Measurements from ENCODE around the gene VIPR1. TPM values are rescaled to one million over a fixed set of nuclear protein-coding genes. Genes with fewer than 3 reads are reported as not detected.

The VIPR1 gene
- total RNA-seq, 5 donors from 2014 or later (not counting 1 experiment from before 2014, with no cell fraction given) = 68.0 to 92.4 (median 76.1) TPM

DNA sequence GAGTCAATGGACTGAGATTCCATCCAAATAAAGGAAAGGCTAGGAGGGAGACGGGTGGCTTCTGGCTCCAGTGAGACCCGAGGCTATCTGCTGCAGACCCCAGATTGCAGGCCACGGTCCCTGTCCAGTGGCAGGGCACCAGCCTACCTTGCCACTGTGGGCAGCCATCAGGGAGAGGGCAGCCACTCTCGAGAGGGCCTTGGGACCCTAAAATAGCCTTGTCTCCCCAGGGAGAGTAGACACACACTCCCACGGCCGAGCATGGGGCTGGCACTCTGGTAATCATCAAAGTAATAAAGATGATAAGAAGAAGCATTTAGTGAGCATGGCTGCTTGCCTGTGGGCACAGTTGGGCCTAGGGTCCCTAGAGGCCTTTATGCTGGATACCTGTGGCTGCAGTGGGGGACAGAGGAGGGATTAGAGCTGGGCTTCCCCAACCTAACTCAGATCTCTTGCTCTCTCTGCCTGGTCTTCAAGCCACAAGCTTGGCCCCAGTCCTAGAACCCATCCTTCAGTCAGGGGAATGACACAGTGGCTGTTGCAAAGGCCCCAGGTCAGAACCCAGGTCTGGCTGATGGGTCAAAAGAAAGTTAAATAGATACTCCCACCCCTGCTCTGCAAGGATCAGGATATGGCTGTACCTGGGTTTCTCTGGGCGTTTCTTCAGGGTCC lies 9.2 kb upstream of the VIPR1 start:
- peaks cover 0 to 8% of the 10 kb centered on the region in 2 donors for H3K27me3 Mint-ChIP-seq
- CTCF ChIA-PET = interaction anchor here in 1 of 2 donors (0.6 kb wide), 1 partner anchor 87 kb away, joined by 5 read pairs; no protein-coding TSS in a partner anchor
- WGBS (ENCODE audit: insufficient coverage) = 64% methylated on average over 7 of the region's 7 CpGs
- Histone ChIP-seq H3K4me3 (ENCODE audit: control insufficient read depth in 1 of 2, extremely low read depth in 1 of 2, low read length in 1 of 2) (no peak overlapping the region), H3K4me1 (ENCODE audit: control insufficient read depth in 1 of 2, extremely low read depth in 1 of 2, insufficient read depth in 2 of 2, low read length in 2 of 2) (no peaks in the 10 kb centered on the region), H3K9me3 (no peaks in the 10 kb centered on the region), H3K27ac (ENCODE audit: low read length) (no peak overlapping the region), H3K36me3 (ENCODE audit: control insufficient read depth in 2 of 2, extremely low read depth in 1 of 2, insufficient read depth in 1 of 2, low read length in 1 of 2) (no peaks in the 10 kb centered on the region), H3K27me3 (replicated peaks in 1 of 2; ENCODE audit: control insufficient read depth in 2 of 2, extremely low read depth in 1 of 2, insufficient read depth in 2 of 2, low read length in 1 of 2) (peaks cover 0 to 19% of the 10 kb centered on the region in 2 experiments)
- POLR2A ChIA-PET = no interaction called here
- peak in 2 of 35 experiments; percentile 1 to 17 for DNase-seq
- no peaks in the 10 kb centered on the region for H3K36me3 Mint-ChIP-seq
- H3K9me3 Mint-ChIP-seq = no peaks in the 10 kb centered on the region
- no peak for ATAC-seq (replicated peaks in 1 of 4)
- peaks cover 0 to 7% (median 0%) of the 10 kb centered on the region in 3 donors for H3K4me1 Mint-ChIP-seq
- no peak overlapping the region for H3K4me3 Mint-ChIP-seq
- no peak overlapping the region for H3K27ac Mint-ChIP-seq

DNA sequence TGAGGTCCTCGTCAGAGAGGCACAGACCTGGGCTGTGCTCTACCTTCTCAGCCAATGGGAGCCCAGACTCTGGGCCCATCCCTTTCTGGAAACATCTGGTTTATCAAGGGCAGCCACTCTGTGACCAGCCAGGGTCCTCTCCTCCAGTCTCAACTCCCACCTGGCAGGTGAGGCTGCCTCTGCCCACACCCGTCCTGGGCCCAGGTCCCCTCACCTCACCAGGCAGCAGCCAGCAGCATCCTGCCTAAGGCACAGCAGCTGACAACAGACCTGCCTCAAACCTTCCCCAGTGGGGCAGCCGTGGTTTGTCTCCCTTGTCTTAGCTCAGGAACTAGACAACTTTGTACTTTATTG lies 8.7 kb upstream of the VIPR1 start:
- no peaks in the 10 kb centered on the region for H3K36me3 ChIP-seq (ENCODE audit: control insufficient read depth in 2 of 2, extremely low read depth in 1 of 2, insufficient read depth in 1 of 2, low read length in 1 of 2)
- no peak overlapping the region for H3K27ac ChIP-seq (ENCODE audit: low read length)
- H3K4me3 ChIP-seq (ENCODE audit: control insufficient read depth in 1 of 2, extremely low read depth in 1 of 2, low read length in 1 of 2) = no peak overlapping the region
- H3K4me1 Mint-ChIP-seq = peaks cover 0 to 7% (median 0%) of the 10 kb centered on the region in 3 donors
- ChIA-PET CTCF (interaction anchor here in 1 of 2 donors (0.6 kb wide), 2 partner anchors 14 to 88 kb away, joined by 5 read pairs; no protein-coding TSS in a partner anchor), POLR2A (no interaction called here)
- H3K27me3 ChIP-seq (replicated peaks in 1 of 2; ENCODE audit: control insufficient read depth in 2 of 2, extremely low read depth in 1 of 2, insufficient read depth in 2 of 2, low read length in 1 of 2) = peaks cover 0 to 21% of the 10 kb centered on the region in 2 experiments
- H3K27ac Mint-ChIP-seq = no peak overlapping the region
- no peaks in the 10 kb centered on the region for H3K9me3 Mint-ChIP-seq
- 79% methylated on average over 2 of the region's 3 CpGs for WGBS (ENCODE audit: insufficient coverage)
- H3K4me3 Mint-ChIP-seq = no peak overlapping the region
- H3K9me3 ChIP-seq = no peaks in the 10 kb centered on the region
- no peaks in the 10 kb centered on the region for H3K36me3 Mint-ChIP-seq
- H3K4me1 ChIP-seq (ENCODE audit: control insufficient read depth in 1 of 2, extremely low read depth in 1 of 2, insufficient read depth in 2 of 2, low read length in 2 of 2) = no peaks in the 10 kb centered on the region
- peaks cover 4 to 13% of the 10 kb centered on the region in 2 donors for H3K27me3 Mint-ChIP-seq
- ATAC-seq (replicated peaks in 1 of 4) = no peak
- DNase-seq = peak in 2 of 35 experiments; percentile 2 to 17

DNA sequence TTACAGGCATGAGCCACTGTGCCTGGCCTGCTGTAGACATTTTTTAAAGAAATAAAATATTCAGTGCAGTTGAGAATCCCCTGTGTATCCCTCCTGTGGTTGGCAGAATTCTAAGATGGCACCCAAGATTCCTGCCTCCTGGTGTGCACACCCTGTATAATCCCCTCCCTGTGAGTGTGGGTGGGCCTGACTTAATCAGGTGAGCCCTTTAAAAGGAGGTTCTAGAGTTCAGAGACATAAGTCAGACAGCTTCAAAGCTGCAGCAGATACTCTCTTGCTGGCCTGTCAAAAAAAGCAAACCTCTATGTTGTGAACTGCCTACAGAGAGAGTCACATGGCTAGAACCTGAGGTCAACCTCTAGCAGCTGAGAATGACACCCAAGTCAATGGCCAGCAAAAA lies 7.0 kb upstream of the VIPR1 start:
- Mint-ChIP-seq H3K27ac (no peak overlapping the region), H3K4me1 (peaks cover 0 to 7% (median under 1%) of the 10 kb centered on the region in 3 donors), H3K27me3 (peaks cover 7 to 23% of the 10 kb centered on the region in 2 donors), H3K9me3 (no peaks in the 10 kb centered on the region), H3K4me3 (no peak overlapping the region), H3K36me3 (no peaks in the 10 kb centered on the region)
- no peaks in the 10 kb centered on the region for H3K36me3 ChIP-seq (ENCODE audit: control insufficient read depth in 2 of 2, extremely low read depth in 1 of 2, insufficient read depth in 1 of 2, low read length in 1 of 2)
- POLR2A ChIA-PET = no interaction called here
- CTCF ChIA-PET = interaction anchor here in 1 of 2 donors (1.2 kb wide), 1 partner anchor 44 kb away, joined by 3 read pairs; no protein-coding TSS in a partner anchor
- DNase-seq = no peak
- no peaks in the 10 kb centered on the region for H3K9me3 ChIP-seq
- no peak overlapping the region for H3K4me3 ChIP-seq (ENCODE audit: control insufficient read depth in 1 of 2, extremely low read depth in 1 of 2, low read length in 1 of 2)
- ATAC-seq (replicated peaks in 1 of 4) = no peak
- no peaks in the 10 kb centered on the region for H3K4me1 ChIP-seq (ENCODE audit: control insufficient read depth in 1 of 2, extremely low read depth in 1 of 2, insufficient read depth in 2 of 2, low read length in 2 of 2)
- H3K27me3 ChIP-seq (replicated peaks in 1 of 2; ENCODE audit: control insufficient read depth in 2 of 2, extremely low read depth in 1 of 2, insufficient read depth in 2 of 2, low read length in 1 of 2) = peaks cover 0 to 37% of the 10 kb centered on the region in 2 experiments
- H3K27ac ChIP-seq (ENCODE audit: low read length) = no peak overlapping the region

DNA sequence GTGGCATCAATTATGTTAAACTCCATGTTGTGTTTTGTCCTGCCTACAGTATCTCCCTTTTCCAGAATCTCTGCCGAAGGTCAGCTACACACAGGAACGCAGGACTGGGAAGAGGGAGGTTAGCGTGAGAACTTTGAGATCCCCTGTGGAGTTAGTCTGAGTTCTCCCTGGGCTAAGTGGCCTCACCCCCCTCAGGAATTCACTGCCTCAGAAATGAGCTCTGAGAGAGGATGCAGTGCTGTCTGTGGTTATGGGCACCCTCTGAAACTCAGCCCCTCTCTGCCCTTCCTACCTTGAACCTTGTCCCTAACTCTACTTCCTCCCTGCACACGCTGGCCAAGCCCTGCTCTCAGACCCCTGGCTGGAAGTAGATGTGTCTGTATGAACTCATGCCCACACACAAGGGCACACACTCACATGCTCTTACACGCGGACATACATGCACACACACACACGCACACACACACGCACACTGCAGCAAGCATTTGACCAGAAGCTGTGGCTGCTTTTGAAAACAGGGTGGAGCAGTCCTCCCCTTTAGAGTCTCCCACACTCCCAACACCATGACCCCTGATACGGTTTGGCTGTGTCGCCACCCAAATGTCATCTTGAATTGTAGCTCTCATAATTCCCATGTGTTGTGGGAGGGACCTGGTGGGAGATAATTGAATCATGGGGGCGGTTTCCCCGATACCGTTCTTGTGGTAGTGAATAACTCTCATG lies 5.3 kb upstream of the VIPR1 start:
- no peak overlapping the region for H3K4me3 Mint-ChIP-seq
- POLR2A ChIA-PET = interaction anchor here in 1 of 2 donors (1.0 kb wide), 1 partner anchor 45 kb away, joined by 3 read pairs; no protein-coding TSS in a partner anchor
- H3K27ac Mint-ChIP-seq = no peak overlapping the region
- H3K27me3 Mint-ChIP-seq = peaks cover 12 to 35% of the 10 kb centered on the region in 2 donors
- H3K27ac ChIP-seq (ENCODE audit: low read length) = no peak overlapping the region
- no peak overlapping the region for H3K4me3 ChIP-seq (ENCODE audit: control insufficient read depth in 1 of 2, extremely low read depth in 1 of 2, low read length in 1 of 2)
- 77% methylated on average over 2 of the region's 13 CpGs for WGBS (ENCODE audit: insufficient coverage)
- CTCF ChIA-PET = no interaction called here
- peak in 2 of 35 experiments; percentile 3 to 9 for DNase-seq
- H3K4me1 ChIP-seq (ENCODE audit: control insufficient read depth in 1 of 2, extremely low read depth in 1 of 2, insufficient read depth in 2 of 2, low read length in 2 of 2) = peaks cover 0 to 12% of the 10 kb centered on the region in 2 experiments
- no peak for ATAC-seq (replicated peaks in 1 of 4)
- no peaks in the 10 kb centered on the region for H3K9me3 Mint-ChIP-seq
- no peaks in the 10 kb centered on the region for H3K36me3 Mint-ChIP-seq
- H3K27me3 ChIP-seq (replicated peaks in 1 of 2; ENCODE audit: control insufficient read depth in 2 of 2, extremely low read depth in 1 of 2, insufficient read depth in 2 of 2, low read length in 1 of 2) = peaks cover 0 to 50% of the 10 kb centered on the region in 2 experiments
- H3K4me1 Mint-ChIP-seq = peaks cover 11 to 16% (median 15%) of the 10 kb centered on the region in 3 donors
- H3K9me3 ChIP-seq = no peaks in the 10 kb centered on the region
- no peaks in the 10 kb centered on the region for H3K36me3 ChIP-seq (ENCODE audit: control insufficient read depth in 2 of 2, extremely low read depth in 1 of 2, insufficient read depth in 1 of 2, low read length in 1 of 2)

DNA sequence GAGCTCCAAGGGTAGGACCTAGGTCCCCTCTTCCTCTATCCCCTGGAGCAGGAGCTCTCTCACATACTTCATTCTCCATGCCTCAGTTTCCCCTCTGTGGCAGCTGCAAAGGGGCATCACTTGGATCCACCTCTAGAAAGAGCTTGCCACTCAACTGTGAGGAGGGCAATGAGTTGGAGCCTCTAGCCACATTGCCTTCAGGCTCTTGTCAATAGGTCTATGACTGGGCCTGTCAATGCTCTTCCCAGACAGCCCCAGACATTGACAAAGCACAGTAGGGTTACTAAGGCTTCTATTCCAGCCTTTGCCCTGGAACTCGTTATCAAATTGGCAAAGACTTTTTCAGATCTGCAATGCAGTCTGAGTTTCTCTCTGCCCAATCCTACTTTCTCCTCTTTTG lies 4.4 kb upstream of the VIPR1 start:
- ATAC-seq (replicated peaks in 1 of 4) (no peak), DNase-seq (peak in 2 of 35 experiments; percentile 2 to 12)
- ChIA-PET POLR2A (interaction anchor here in 1 of 2 donors (1.0 kb wide), 1 partner anchor 44 kb away, joined by 3 read pairs; no protein-coding TSS in a partner anchor), CTCF (no interaction called here)
- Histone ChIP-seq H3K4me1 (ENCODE audit: control insufficient read depth in 1 of 2, extremely low read depth in 1 of 2, insufficient read depth in 2 of 2, low read length in 2 of 2) (peaks cover 0 to 17% of the 10 kb centered on the region in 2 experiments), H3K4me3 (ENCODE audit: control insufficient read depth in 1 of 2, extremely low read depth in 1 of 2, low read length in 1 of 2) (no peak overlapping the region), H3K27me3 (replicated peaks in 1 of 2; ENCODE audit: control insufficient read depth in 2 of 2, extremely low read depth in 1 of 2, insufficient read depth in 2 of 2, low read length in 1 of 2) (peaks cover 0 to 46% of the 10 kb centered on the region in 2 experiments), H3K27ac (ENCODE audit: low read length) (no peak overlapping the region), H3K36me3 (ENCODE audit: control insufficient read depth in 2 of 2, extremely low read depth in 1 of 2, insufficient read depth in 1 of 2, low read length in 1 of 2) (no peaks in the 10 kb centered on the region), H3K9me3 (no peaks in the 10 kb centered on the region)
- H3K27me3 Mint-ChIP-seq = peaks cover 12 to 35% of the 10 kb centered on the region in 2 donors
- no peak overlapping the region for H3K27ac Mint-ChIP-seq
- no peak overlapping the region for H3K4me3 Mint-ChIP-seq
- H3K36me3 Mint-ChIP-seq = no peaks in the 10 kb centered on the region
- peaks cover 14 to 20% (median 19%) of the 10 kb centered on the region in 3 donors for H3K4me1 Mint-ChIP-seq
- no peaks in the 10 kb centered on the region for H3K9me3 Mint-ChIP-seq
- WGBS (ENCODE audit: insufficient coverage) = 44% methylated on average over 1 of the region's 1 CpG

DNA sequence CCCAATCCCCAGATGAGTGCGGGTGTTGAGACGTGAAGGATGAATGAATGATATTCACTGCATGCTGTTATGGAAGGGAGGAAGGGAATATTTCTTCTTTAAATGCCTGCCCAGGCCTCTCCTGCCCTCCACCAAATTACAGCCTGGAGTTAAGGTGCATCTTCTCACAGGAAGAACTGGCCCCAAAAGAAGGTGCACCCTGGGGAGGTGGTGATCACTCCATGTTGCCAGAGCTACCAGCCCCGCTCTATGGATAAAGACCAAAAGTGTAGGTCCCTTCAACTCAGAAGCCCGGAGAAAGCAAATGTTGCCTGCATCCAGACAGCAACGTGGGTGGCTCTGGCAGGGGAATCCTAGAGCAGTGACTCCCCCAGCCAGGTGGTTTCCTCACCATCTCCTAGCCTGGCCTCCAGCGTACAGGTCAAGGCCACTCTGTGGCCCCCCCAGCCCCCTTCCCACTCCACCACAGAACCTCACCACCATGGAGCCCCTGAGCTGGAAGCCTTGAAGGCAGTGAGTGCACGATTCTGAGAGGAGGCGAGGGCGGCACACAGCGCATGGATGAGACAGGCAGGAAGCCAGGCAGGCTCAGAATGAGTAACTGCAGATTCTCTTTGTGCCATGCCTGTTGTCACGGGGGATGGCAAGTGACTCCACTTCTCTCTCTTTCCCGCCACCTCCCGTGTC lies 3.5 kb upstream of the VIPR1 start:
- ATAC-seq (replicated peaks in 1 of 4) (no peak), DNase-seq (peak in 2 of 35 experiments; percentile 9 to 10)
- no peaks in the 10 kb centered on the region for H3K9me3 ChIP-seq
- no peak overlapping the region for H3K27ac ChIP-seq (ENCODE audit: low read length)
- POLR2A ChIA-PET = no interaction called here
- H3K36me3 ChIP-seq (ENCODE audit: control insufficient read depth in 2 of 2, extremely low read depth in 1 of 2, insufficient read depth in 1 of 2, low read length in 1 of 2) = no peaks in the 10 kb centered on the region
- H3K27me3 ChIP-seq (replicated peaks in 1 of 2; ENCODE audit: control insufficient read depth in 2 of 2, extremely low read depth in 1 of 2, insufficient read depth in 2 of 2, low read length in 1 of 2) = peaks cover 0 to 42% of the 10 kb centered on the region in 2 experiments
- WGBS (ENCODE audit: insufficient coverage) = 65% methylated on average over 7 of the region's 13 CpGs
- peaks cover 23 to 29% (median 28%) of the 10 kb centered on the region in 3 donors for H3K4me1 Mint-ChIP-seq
- H3K27me3 Mint-ChIP-seq = peaks cover 12 to 35% of the 10 kb centered on the region in 2 donors
- no peak overlapping the region for H3K27ac Mint-ChIP-seq
- peaks cover 7 to 26% of the 10 kb centered on the region in 2 experiments for H3K4me1 ChIP-seq (ENCODE audit: control insufficient read depth in 1 of 2, extremely low read depth in 1 of 2, insufficient read depth in 2 of 2, low read length in 2 of 2)
- no peaks in the 10 kb centered on the region for H3K36me3 Mint-ChIP-seq
- no peaks in the 10 kb centered on the region for H3K9me3 Mint-ChIP-seq
- no peak overlapping the region for H3K4me3 Mint-ChIP-seq
- no peak overlapping the region for H3K4me3 ChIP-seq (ENCODE audit: control insufficient read depth in 1 of 2, extremely low read depth in 1 of 2, low read length in 1 of 2)
- CTCF ChIA-PET = interaction anchor here in 1 of 2 donors (0.5 kb wide), 1 partner anchor 1147 kb away, joined by 3 read pairs; no protein-coding TSS in a partner anchor
